WERI-Rb-1 (cell line): ENCODE results near the gene TTC33.

Source experiments
- DNase-seq: peaks from one replicate; pipeline ENCODE4 v3.0.0-alpha.2; 2020
- H3K27ac ChIP-seq: fragments of 250-450 bp; sonication (Bioruptor Pico); 2 replicates; pipeline ENCODE4 v1.5.1; 2020; ENCODE audit warnings: mild to moderate bottlenecking, moderate library complexity
- H3K27me3 ChIP-seq: fragments of 250-450 bp; sonication (Bioruptor Pico); 2 replicates; pipeline ENCODE4 v1.5.1; 2021; ENCODE audit warnings: mild to moderate bottlenecking, low read depth, moderate library complexity; ENCODE audit not compliant: insufficient read depth, severe bottlenecking
- H3K36me3 ChIP-seq: fragments of 250-450 bp; sonication (Bioruptor Pico); 2 replicates; pipeline ENCODE4 v1.5.1; 2020; ENCODE audit warnings: mild to moderate bottlenecking, moderate library complexity
- H3K4me3 ChIP-seq: 2 replicates; pipeline ENCODE4 v1.5.1; 2011; ENCODE audit warnings: low read depth, mild to moderate bottlenecking, control low read depth, low read length
- H3K9me3 ChIP-seq: fragments of 250-450 bp; sonication (Bioruptor Pico); 2 replicates; pipeline ENCODE4 v1.5.1; 2021; ENCODE audit warnings: mild to moderate bottlenecking, moderate library complexity; ENCODE audit not compliant: severe bottlenecking
- CTCF ChIP-seq: IDR thresholded peaks from 2 replicates; pipeline ENCODE4 v1.5.1; 2011; ENCODE audit warnings: low read depth, mild to moderate bottlenecking, control low read depth, inconsistent platforms, low read length

The TTC33 gene

GRCh38 chr5:40606077-40606765 lies 149.5 kb downstream of the TTC33 start:
- TF ChIP-seq CTCF, result no peak
- no peaks in the 10 kb centered on the region for H3K27me3 ChIP-seq
- no peaks in the 10 kb centered on the region for H3K9me3 ChIP-seq
- H3K36me3 ChIP-seq, result no peaks in the 10 kb centered on the region
- no peak for DNase-seq
- no peak overlapping the region for H3K27ac ChIP-seq
- no peak overlapping the region for H3K4me3 ChIP-seq

DNA sequence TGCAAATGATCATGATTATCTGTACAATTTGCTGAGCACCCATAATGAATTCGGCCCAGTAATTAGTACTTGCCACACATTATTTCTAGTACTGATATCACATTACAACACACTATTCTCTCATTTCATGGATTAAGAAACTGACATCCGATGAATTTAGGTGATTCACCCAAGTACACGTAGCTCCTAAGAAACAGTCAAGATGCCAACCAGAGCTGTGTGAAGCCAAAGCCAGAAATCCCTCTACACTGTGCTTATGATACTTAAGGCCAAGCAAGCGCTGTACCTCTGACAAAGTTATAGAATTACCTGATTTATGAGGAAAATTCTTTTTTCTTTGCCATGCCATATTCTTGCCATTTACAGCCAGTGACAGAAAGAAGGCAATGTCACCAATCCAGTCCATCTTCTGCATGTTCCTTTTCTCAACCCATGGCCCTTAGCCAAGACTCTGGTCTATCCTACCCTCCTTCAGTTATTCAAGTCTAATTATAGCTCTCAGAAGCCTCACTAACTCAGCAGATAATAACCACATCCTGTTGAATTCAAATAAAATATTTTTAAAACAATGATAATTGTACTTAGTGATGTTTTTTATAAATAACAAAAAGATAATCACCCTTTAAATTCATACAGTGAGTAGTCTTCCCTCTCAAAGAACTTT lies 150.3 kb downstream of the TTC33 start:
- H3K4me3 ChIP-seq, result no peak overlapping the region
- H3K36me3 ChIP-seq, result no peaks in the 10 kb centered on the region
- no peak for DNase-seq
- H3K9me3 ChIP-seq, result no peaks in the 10 kb centered on the region
- no peak for TF ChIP-seq CTCF
- H3K27me3 ChIP-seq, result no peaks in the 10 kb centered on the region
- no peak overlapping the region for H3K27ac ChIP-seq

GRCh38 chr5:40603378-40603777 lies 152.4 kb downstream of the TTC33 start:
- TF ChIP-seq CTCF, result no peak
- no peaks in the 10 kb centered on the region for H3K27me3 ChIP-seq
- no peaks in the 10 kb centered on the region for H3K9me3 ChIP-seq
- no peaks in the 10 kb centered on the region for H3K36me3 ChIP-seq
- no peak overlapping the region for H3K27ac ChIP-seq
- H3K4me3 ChIP-seq, result no peak overlapping the region
- peak; percentile 6 for DNase-seq

- no peak overlapping the region for H3K27ac ChIP-seq
- no peak overlapping the region for H3K4me3 ChIP-seq
- no peak for DNase-seq
- H3K27me3 ChIP-seq, result no peaks in the 10 kb centered on the region
- TF ChIP-seq CTCF, result no peak
- no peaks in the 10 kb centered on the region for H3K36me3 ChIP-seq
- no peaks in the 10 kb centered on the region for H3K9me3 ChIP-seq
These were observed 154.4 kb downstream of the TTC33 start for GRCh38 chr5:40601198-40601868.

- H3K9me3 ChIP-seq, result no peaks in the 10 kb centered on the region
- TF ChIP-seq CTCF, result no peak
- no peak for DNase-seq
These were observed 155.4 kb downstream of the TTC33 start for GRCh38 chr5:40600383-40600782.

More at GRCh38 chr5:40600383-40600782, 155.4 kb downstream of the TTC33 start:
- Histone ChIP-seq H3K27ac (no peak overlapping the region), H3K4me3 (no peak overlapping the region), H3K36me3 (no peaks in the 10 kb centered on the region), H3K27me3 (no peaks in the 10 kb centered on the region)
